ENCODE data around the gene PIM3. TPM values are rescaled to one million over a fixed set of nuclear protein-coding genes. Genes with fewer than 3 reads are reported as not detected.
A peak's percentile ranks its signal among the peaks of the same experiment; 100 is the strongest.

The PIM3 gene
- total RNA-seq, 1 experiment from 2014 or later: 67.0 TPM

DNA sequence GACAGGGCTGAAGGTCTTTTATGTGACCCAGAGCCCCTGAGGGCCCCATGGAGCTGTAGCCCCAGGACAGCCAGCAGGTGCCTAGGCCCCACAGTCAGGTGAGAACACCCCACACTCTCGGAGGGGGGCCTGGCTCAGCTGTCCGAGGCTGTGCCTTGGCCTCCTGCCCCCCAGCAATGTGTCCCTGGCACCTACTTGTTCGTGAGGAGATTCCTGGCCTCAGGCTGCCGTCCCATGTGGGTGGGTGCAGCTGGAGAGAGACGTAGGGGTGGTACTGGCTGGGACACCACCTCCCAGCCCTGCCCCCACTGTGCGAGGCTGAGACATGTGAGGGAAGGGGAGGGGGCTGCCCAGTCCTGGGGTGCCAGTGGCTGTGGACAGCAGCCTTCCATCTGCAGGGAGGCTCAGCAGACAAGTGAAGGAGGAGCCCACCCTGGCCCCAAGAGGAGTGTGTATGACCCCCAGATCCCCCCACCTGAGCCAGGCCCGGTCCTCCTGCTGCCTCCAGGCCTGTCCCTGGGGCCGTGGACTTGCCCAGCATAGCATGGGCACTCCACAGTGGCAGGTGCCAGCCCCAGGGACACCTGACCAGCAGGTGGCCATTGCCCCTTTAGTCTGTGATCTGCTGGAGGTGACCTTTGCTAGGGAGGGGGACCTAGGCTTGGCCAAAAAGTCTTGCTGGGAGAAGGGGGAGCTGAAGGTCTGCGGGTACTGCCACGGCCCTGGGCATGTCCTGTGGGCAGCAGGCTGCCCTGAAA lies 35.0 kb downstream of the PIM3 start:
- no peak overlapping the region for H3K27ac ChIP-seq
- H3K4me3 ChIP-seq: no peak overlapping the region
- no peaks in the 10 kb centered on the region for H3K9me2 ChIP-seq (ENCODE audit: insufficient read depth)
- TF ChIP-seq, protein P1, sequence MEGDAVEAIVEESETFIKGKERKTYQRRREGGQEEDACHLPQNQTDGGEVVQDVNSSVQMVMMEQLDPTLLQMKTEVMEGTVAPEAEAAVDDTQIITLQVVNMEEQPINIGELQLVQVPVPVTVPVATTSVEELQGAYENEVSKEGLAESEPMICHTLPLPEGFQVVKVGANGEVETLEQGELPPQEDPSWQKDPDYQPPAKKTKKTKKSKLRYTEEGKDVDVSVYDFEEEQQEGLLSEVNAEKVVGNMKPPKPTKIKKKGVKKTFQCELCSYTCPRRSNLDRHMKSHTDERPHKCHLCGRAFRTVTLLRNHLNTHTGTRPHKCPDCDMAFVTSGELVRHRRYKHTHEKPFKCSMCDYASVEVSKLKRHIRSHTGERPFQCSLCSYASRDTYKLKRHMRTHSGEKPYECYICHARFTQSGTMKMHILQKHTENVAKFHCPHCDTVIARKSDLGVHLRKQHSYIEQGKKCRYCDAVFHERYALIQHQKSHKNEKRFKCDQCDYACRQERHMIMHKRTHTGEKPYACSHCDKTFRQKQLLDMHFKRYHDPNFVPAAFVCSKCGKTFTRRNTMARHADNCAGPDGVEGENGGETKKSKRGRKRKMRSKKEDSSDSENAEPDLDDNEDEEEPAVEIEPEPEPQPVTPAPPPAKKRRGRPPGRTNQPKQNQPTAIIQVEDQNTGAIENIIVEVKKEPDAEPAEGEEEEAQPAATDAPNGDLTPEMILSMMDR (conservative IDR thresholded peaks at IDR 0.05): no peak
- no peak for TF ChIP-seq EZH2 (IDR thresholded peaks at IDR 0.05; ENCODE audit: low read depth)
- no peaks in the 10 kb centered on the region; the same call in none of the 2 replicates for H3K4me1 ChIP-seq (replicated peaks; ENCODE audit: insufficient read depth)
- no peaks in the 10 kb centered on the region for H3K79me2 ChIP-seq (ENCODE audit: low read depth)
- DNase-seq: no peak
- ChIA-PET POLR2A (ENCODE audit: unreplicated experiment) (interaction anchor here (0.5 to 0.6 kb wide), 2 partner anchors 32 to 33 kb away, joined by 3 to 31 read pairs; no protein-coding TSS in a partner anchor), CTCF (interaction anchor here (0.6 kb wide), 1 partner anchor 35 kb away, joined by 3 read pairs; no protein-coding TSS in a partner anchor)
- no peaks in the 10 kb centered on the region; the same call in 1 of the 2 replicates for H4K20me1 ChIP-seq (ENCODE audit: insufficient read depth)
- H3K36me3 ChIP-seq (ENCODE audit: low read depth): no peaks in the 10 kb centered on the region
- intact Hi-C loops (cut with micrococcal nuclease; ENCODE audit: unreplicated experiment): no loop called here
- H3F3A ChIP-seq (ENCODE audit: insufficient read depth, low read depth): peaks cover 10% of the 10 kb centered on the region; the same call in 1 of the 2 replicates
- H3K4me2 ChIP-seq: no peak overlapping the region
- peaks cover 8% of the 10 kb centered on the region; the same call in 1 of the 2 replicates for H3K9me3 ChIP-seq (ENCODE audit: insufficient read depth, low read depth)
- H2AFZ ChIP-seq: no peak overlapping the region
- H3K27me3 ChIP-seq (ENCODE audit: insufficient read depth, low read depth): peaks cover 24% of the 10 kb centered on the region
- BruUV-seq (replicated peaks): no TSS peak

DNA sequence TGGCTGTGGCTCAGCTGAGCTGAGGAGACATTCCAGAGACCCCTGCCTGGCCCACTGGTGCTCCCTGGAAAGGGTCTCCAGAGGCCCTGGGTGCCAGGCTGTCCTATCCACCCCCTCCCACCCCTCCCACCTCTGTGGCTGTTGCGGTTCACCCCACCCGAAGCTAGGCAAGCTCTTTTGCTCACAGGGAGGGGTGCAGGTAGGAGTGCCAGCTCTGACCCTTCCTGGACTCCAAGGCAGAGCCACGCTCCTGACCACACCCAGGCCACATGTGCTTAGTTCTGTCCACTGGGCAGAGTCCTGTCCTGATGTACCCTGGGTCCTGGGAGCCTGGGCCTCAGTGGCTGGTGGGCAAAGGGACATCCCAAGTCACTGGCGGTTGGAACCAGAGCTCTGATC lies 35.5 kb downstream of the PIM3 start:
- H3K27ac ChIP-seq: no peak overlapping the region
- H3F3A ChIP-seq (ENCODE audit: insufficient read depth, low read depth): peaks cover 10% of the 10 kb centered on the region; the same call in 1 of the 2 replicates
- H3K4me3 ChIP-seq: no peak overlapping the region
- H3K9me3 ChIP-seq (ENCODE audit: insufficient read depth, low read depth): peaks cover 4% of the 10 kb centered on the region; the same call in 1 of the 2 replicates
- no peaks in the 10 kb centered on the region for H3K79me2 ChIP-seq (ENCODE audit: low read depth)
- H3K36me3 ChIP-seq (ENCODE audit: low read depth): no peaks in the 10 kb centered on the region
- no peak for DNase-seq
- no peak for TF ChIP-seq EZH2 (IDR thresholded peaks at IDR 0.05; ENCODE audit: low read depth)
- TF ChIP-seq, protein P1 (conservative IDR thresholded peaks at IDR 0.05): no peak
- intact Hi-C loops (cut with micrococcal nuclease; ENCODE audit: unreplicated experiment): no loop called here
- H3K4me2 ChIP-seq: no peak overlapping the region
- POLR2A ChIA-PET (ENCODE audit: unreplicated experiment): interaction anchor here (0.6 kb wide), 1 partner anchor 34 kb away, joined by 3 read pairs; no protein-coding TSS in a partner anchor
- H3K4me1 ChIP-seq (replicated peaks; ENCODE audit: insufficient read depth): no peaks in the 10 kb centered on the region; the same call in none of the 2 replicates
- CTCF ChIA-PET: interaction anchor here (0.6 kb wide), 1 partner anchor 34 kb away, joined by 3 read pairs; no protein-coding TSS in a partner anchor
- no peaks in the 10 kb centered on the region; the same call in 1 of the 2 replicates for H4K20me1 ChIP-seq (ENCODE audit: insufficient read depth)
- BruUV-seq (replicated peaks): no TSS peak
- H3K9me2 ChIP-seq (ENCODE audit: insufficient read depth): no peaks in the 10 kb centered on the region
- H2AFZ ChIP-seq: no peak overlapping the region
- peaks cover 18% of the 10 kb centered on the region for H3K27me3 ChIP-seq (ENCODE audit: insufficient read depth, low read depth)

DNA sequence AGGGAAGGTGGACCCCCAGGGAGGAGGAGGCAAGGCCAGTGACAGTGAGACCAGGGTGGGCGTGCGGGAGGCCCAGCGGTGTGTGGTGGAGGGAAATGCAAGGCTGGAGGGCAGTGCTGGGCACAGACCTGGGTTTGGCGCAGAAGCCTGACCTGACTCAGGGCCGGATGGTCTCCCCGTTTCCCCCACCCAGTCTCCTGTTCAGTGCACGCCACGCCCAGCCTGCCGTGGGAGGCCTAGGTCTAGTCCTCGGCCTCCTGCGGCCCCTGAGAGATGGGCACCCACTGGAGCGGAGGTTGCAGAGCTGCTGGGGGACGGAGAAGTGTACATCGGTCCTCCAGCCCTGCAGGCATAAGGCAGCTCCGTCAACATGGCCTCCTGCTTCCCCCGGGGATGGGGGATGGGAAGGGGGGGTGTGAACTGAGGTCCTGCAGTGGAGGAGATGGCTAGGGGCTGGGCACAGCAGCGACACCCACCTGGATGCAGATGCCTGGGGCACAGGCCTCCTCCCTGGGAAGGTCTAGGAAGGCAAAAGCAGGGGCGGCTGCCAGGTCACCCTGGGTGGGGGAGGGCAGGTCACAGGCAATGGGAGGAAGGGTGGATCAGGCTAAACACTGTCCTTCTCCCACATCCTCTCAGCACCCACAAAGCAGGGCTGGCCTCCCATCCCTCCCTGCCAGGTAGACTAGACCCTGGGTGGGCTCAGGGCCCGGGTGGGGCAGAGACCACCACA lies 36.1 kb downstream of the PIM3 start:
- BruUV-seq (replicated peaks): no TSS peak
- ChIA-PET CTCF (interaction anchor here (0.6 to 0.7 kb wide), 2 partner anchors 29 to 31 kb away, joined by 3 to 4 read pairs; no protein-coding TSS in a partner anchor), POLR2A (ENCODE audit: unreplicated experiment) (no interaction called here)
- Histone ChIP-seq H3K27ac (no peak overlapping the region), H3K4me2 (no peak overlapping the region), H3K79me2 (ENCODE audit: low read depth) (no peaks in the 10 kb centered on the region), H3K9me2 (ENCODE audit: insufficient read depth) (no peaks in the 10 kb centered on the region), H3K9me3 (ENCODE audit: insufficient read depth, low read depth) (0 out of 2 replicates have a peak, but pooled peaks cover under 1% of the 10 kb centered on the region), H3K4me1 (replicated peaks; ENCODE audit: insufficient read depth) (no peaks in the 10 kb centered on the region; the same call in none of the 2 replicates), H3K4me3 (no peak overlapping the region), H4K20me1 (ENCODE audit: insufficient read depth) (no peaks in the 10 kb centered on the region; the same call in 1 of the 2 replicates), H2AFZ (no peak overlapping the region), H3F3A (ENCODE audit: insufficient read depth, low read depth) (peaks cover 10% of the 10 kb centered on the region; the same call in 1 of the 2 replicates), H3K27me3 (ENCODE audit: insufficient read depth, low read depth) (peaks cover 13% of the 10 kb centered on the region), H3K36me3 (ENCODE audit: low read depth) (no peaks in the 10 kb centered on the region)
- TF ChIP-seq, protein P1 (conservative IDR thresholded peaks at IDR 0.05): no peak
- TF ChIP-seq EZH2 (IDR thresholded peaks at IDR 0.05; ENCODE audit: low read depth): no peak
- intact Hi-C loops (cut with micrococcal nuclease; ENCODE audit: unreplicated experiment): loop anchor here (1.0 kb wide), 1 partner anchor 65 kb away; no protein-coding TSS in a partner anchor
- peak in 1 of 2 experiments; percentile 21 for DNase-seq

Measured in PC-9 (cell line).